ENCODE data around the gene NELL2.

- TF ChIP-seq POLR2AphosphoS5 (IDR thresholded peaks at IDR 0.05; ENCODE audit: low read depth, low read length) (no peak), CTCF (IDR thresholded peaks at IDR 0.05) (no peak), TEAD4 (IDR thresholded peaks at IDR 0.05; ENCODE audit: borderline replicate concordance, insufficient read depth) (no peak), USF1 (IDR thresholded peaks at IDR 0.05; ENCODE audit: borderline replicate concordance, low read depth) (no peak)
These were observed 28.2 kb upstream of the NELL2 start for GRCh38 chr12:44904321-44904720.

Data from SK-N-SH (cell line).